DMS53 treated with DMSO at 0.1 percent for 48 hours (cell line): ENCODE data around the gene EYS.
"Not testable (repeated sequence)": the region's sequence is repeated elsewhere in the genome, so short reads cannot be mapped to it uniquely, and the experiment has no call there.

Experiments
- DNase-seq: peaks from one replicate; lab custom pipeline; 2025; ENCODE audit not compliant: unreplicated experiment; lab: John Stamatoyannopoulos, UW

EYS gene

GRCh38 chr6:65637289-65638046, 69.6 kb downstream of the EYS start:
- DNase-seq: no peak

- DNase-seq: no peak
Measured at GRCh38 chr6:65633501-65633900, 73.5 kb downstream of the EYS start.

DNA sequence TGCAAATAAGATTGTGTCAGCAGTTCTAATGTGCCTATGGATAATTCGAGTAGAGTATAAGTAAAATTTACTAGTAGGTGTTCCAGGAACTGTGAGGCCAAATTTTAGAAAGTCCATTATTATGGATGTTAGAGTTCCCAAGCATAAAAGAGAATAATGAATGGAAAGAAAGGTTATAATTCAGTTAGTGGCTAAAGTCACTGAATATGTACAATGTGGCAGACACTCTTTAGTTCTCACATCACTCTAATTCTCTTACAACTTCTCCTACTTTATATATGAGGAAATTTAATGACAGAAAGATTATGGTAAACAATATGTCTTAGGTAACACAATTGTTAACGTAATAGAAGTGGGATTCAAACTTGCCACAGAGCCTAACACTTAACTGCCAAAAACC, 75.3 kb downstream of the EYS start:
- DNase-seq: no peak

DNA sequence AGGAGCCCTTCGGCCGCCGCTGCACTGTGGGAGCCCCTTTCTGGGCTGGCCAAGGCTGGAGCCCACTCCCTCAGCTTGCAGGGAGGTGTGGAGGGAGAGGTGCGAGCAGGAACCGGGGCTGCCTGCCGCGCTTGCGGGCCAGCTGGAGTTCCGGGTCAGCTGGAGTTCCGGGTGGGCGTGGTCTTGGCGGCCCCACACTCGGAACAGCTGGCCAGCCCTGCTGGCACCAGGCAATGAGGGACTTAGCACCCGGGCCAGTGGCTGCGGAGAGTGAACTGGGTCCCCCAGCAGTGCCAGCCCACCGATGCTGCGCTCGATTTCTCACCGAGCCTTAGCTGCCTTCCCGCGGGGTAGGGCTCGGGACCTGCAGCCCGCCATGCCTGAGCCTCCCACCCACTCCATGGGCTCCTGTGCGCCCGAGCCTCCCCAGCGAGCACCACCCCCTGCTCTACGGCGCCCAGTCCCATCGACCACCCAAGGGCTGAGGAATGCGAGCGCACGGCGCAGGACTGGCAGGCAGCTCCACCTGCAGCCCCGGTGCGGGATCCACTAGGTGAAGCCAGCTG, 79.5 kb downstream of the EYS start:
- not testable (repeated sequence) for DNase-seq

- peak; percentile 25 for DNase-seq
Measured at GRCh38 chr6:65627015-65627414, 80.0 kb downstream of the EYS start.

GRCh38 chr6:65623566-65623965, 83.5 kb downstream of the EYS start:
- peak; percentile 47 for DNase-seq

- no peak for DNase-seq
Measured at GRCh38 chr6:65610746-65611145, 96.3 kb downstream of the EYS start.

- DNase-seq: no peak
Measured at GRCh38 chr6:65595540-65595939, 111.5 kb downstream of the EYS start.

GRCh38 chr6:65570340-65570739, 136.7 kb downstream of the EYS start:
- DNase-seq: no peak

DNA sequence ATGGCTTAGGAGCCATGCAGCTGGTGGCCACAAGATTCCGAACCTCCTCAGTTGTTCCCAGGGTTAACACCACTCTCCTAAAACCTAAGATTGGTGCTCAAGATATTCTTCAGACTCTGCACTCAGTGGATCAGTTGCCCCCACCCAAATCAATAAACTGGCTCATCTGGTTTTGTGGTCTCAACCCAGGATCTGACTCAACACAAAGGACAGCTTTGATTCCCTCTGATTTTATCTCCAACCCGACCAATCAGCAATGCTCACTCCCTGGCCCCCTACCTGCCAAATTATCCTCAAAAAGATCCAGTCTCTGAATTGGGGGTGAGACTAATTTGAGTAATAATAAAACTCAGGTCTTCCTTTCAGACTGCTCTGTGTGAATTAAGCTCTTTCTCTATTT, 137.5 kb downstream of the EYS start:
- no peak for DNase-seq

DNA sequence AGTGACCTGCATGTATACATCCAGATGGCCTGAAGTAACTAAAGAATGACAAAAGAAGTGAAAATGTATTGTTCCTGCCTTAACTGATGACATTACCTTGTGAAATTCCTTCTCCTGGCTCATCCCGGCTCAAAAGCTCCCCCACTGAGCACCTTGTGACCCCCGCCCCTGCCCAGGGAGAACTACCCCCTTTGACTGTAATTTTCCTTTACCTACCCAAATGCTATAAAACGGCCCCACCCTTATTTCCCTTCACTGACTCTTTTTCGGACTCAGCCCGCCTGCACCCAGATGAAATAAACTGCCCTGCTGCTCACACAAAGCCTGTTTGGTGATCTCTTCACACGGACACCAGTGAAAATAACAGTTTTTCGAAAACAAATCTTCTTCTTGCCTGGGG, 138.0 kb downstream of the EYS start:
- not testable (repeated sequence) for DNase-seq

DNA sequence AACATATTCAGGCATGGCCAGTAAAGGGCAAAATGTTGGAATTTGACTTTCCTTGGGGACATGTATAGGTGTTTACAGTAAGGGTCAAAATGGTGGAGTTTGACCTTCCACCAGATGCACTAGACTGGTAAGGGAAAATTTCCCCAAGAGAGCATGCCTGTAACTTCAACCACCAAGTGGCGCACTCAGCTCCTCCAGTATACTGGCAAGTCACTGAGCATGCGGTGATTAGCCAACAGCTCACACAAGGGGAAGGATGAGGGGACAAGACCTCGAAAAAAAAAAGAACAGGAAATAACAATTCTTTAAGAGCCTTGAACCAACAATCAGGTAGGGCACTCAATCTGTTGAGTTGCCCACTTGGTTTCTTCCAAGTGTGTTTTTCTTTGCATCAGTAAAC, 140.9 kb downstream of the EYS start:
- DNase-seq: peak; percentile 33

DNA sequence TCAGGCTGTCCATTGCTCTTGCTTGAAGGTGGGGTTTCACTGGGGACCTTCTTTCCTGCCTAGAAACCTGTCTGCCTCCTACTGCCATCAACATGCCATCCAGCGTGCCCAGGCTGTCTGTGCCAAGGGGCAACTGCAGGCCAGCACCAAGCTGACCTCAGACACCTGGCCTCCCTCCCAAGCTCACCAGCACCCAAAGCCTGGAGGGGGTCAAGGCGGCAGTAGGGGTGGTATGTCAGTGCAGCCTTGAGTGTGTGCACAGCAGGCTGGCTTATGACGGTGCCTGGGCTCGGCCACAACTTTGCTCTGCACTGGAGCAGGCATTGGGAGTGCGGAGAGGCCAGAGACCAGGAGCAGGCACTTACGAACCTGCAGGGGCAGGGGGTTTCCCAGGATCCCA, 149.0 kb downstream of the EYS start:
- no peak for DNase-seq

DNA sequence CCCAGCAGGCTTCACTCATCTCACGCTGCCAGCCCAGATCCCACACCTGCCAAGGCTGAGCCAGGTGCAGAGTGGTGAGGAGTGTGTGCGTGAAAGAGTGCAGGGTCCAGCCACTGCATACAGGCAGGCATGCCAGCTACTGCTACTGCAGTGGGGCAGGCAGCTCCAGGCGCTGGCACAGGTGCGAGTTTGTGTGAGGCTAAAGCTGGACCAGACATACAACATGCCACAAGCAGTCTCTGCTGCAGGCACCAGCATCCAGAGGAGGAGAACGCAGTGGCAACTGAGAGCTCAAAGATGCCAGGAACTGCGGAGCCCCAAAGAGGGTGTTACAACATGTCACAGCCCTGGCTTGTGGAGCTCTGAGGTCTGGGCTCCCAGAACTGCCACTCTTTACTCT, 149.8 kb downstream of the EYS start:
- peak; percentile 84 for DNase-seq

- DNase-seq: no peak
Measured at GRCh38 chr6:65546894-65547293, 160.1 kb downstream of the EYS start.

DNA sequence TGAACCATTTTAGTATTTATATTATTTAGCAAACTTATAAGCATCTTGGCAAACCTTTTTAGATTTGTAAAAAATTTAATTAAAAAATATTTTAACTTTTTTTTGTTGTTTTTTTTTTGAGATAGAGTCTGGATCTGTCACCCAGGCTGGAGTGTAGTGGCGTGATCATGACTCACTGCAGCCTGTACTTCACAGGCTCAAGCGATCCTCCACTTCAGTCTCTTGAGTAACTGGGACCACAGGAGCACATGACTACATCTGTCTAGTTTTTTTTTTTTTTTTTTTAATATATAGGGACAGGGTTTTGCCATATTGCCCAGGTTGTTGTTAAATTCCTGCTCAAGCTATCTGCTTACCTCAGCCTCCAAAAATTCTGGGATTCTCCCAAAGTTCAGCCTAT, 161.1 kb downstream of the EYS start:
- DNase-seq: peak; percentile 76

DNA sequence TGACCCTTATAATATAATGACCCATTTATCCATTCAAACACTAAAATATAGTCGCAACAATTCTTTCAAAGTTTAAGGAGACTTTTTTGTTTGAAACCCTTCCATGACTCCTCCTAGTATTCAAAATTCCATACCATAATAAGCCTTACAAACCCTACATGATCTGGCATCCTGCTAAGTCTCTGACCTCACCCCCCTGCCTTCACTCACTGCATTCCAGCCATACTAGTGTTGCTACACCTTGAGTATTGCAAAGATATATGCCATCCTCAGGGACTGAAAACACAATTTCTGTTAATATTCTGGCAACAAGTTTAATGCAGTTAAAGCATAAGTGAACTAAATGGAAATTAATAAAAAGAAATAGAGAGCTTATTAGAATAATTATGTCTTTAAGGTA, 168.4 kb downstream of the EYS start:
- no peak for DNase-seq

DNA sequence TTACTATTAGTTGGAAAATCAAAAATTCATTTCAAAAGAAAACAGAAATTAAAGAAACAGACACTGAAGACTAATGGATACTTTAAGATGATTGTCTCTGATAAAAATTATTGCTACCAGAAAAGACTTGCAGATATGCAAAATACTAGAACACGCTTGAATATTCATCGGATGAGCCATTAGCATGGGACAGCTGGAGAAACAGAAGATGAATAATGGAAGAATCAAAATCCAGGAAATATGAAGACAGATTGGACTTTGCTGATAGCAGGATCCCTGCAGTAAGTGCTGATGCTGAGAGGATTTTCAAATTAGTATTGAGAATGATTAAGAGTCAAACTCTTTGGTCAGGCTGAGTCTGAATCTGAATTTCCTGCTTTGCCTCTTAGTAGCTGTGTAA, 169.4 kb downstream of the EYS start:
- DNase-seq: no peak

DNA sequence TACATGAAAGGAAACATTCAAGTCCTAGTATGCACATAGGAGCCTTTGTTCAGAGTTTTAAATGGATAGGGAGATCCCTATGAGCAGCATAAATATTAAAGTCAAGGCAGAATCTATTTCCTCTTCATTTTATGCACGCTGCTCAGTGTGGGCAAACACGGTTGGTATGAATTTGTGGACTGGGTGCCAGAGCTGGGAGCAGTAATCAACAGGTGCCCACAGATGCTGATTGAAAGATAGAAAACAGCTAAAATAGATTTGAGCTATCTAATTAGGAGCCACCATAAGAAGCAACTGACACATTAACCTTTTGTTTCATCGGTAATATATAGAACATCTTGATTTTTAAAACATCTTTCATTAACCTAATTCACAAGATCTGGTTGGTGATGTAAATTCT, 175.5 kb downstream of the EYS start:
- no peak for DNase-seq

GRCh38 chr6:65524232-65524631, 182.8 kb downstream of the EYS start:
- no peak for DNase-seq

- DNase-seq: no peak
Measured at GRCh38 chr6:65505736-65506135, 201.3 kb downstream of the EYS start.

DNA sequence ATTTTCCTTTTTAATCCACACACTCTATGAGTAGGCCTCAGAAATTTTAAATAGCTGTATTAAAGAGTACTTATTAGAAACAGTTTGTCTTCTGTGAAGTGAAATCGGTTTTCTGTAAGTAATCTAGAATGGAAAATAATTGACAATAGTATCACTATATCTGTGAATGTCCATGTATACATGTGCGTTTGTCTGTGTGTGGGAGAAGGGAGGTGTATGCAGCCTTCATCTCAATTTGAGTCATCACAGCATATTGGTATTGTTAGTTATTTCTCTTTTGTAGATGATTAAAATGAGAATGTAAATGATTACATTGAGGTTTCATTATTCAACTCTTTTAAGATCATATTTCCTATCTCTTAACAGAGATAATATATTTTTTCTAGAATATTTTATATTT, 206.0 kb downstream of the EYS start:
- DNase-seq: no peak

DNA sequence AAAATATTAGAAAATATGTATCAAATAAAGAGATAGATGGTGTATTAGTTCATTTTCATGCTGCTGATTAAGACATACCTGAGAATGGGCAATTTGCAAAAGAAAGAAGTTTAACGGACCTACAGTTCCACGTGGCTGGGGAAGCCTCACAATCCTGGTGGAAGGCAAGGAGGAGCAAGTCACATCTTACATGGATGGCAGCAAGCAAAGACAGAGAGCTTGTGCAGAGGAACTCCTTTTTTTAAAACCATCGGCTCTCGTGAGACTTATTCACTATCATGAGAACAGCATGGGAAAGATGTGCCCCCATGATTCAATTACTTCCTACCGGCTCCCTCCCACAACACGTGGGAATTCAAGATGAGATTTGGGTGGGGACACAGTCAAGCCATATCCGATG, 223.4 kb downstream of the EYS start:
- DNase-seq: not testable (repeated sequence)
